Measurements from ENCODE around the gene KCNJ15. TPM values are rescaled to one million over a fixed set of nuclear protein-coding genes. Genes with fewer than 3 reads are reported as not detected.

KCNJ15 gene
- total RNA-seq, 4 donors from 2014 or later: 4.6 to 9.2 (median 6.5) TPM

- Histone ChIP-seq H3K9me3 (no peaks in the 10 kb centered on the region), H3K27me3 (no peaks in the 10 kb centered on the region), H3K4me1 (peaks cover 3% of the 10 kb centered on the region), H3K36me3 (no peaks in the 10 kb centered on the region), H3K27ac (no peak overlapping the region), H3K4me3 (no peak overlapping the region)
- DNase-seq (ENCODE audit: low spot score in 2 of 2): no peak
- WGBS: 48% methylated on average over 5 of the region's 5 CpGs
- no peak for TF ChIP-seq EP300 (IDR thresholded peaks at IDR 0.05)
- no peak for TF ChIP-seq POLR2A (IDR thresholded peaks at IDR 0.05)
- TF ChIP-seq POLR2AphosphoS5 (IDR thresholded peaks at IDR 0.05): no peak
- no peak for TF ChIP-seq CTCF (IDR thresholded peaks at IDR 0.05)
Observed at GRCh38 chr21:38323721-38324531, 67.1 kb downstream of the KCNJ15 start.

GRCh38 chr21:38325216-38325615, 68.4 kb downstream of the KCNJ15 start:
- Histone ChIP-seq H3K9me3 (no peaks in the 10 kb centered on the region), H3K4me1 (peaks cover 3% of the 10 kb centered on the region), H3K36me3 (no peaks in the 10 kb centered on the region), H3K27ac (no peak overlapping the region), H3K27me3 (no peaks in the 10 kb centered on the region), H3K4me3 (no peak overlapping the region)
- WGBS: 79% methylated on average over 2 of the region's 2 CpGs
- TF ChIP-seq EP300 (IDR thresholded peaks at IDR 0.05) (no peak), CTCF (IDR thresholded peaks at IDR 0.05) (no peak)
- DNase-seq (ENCODE audit: low spot score in 2 of 2): no peak

- H3K27ac ChIP-seq: no peak overlapping the region
- TF ChIP-seq CTCF (IDR thresholded peaks at IDR 0.05) (no peak), EP300 (IDR thresholded peaks at IDR 0.05) (no peak), POLR2A (IDR thresholded peaks at IDR 0.05) (no peak), POLR2AphosphoS5 (IDR thresholded peaks at IDR 0.05) (no peak)
- H3K4me1 ChIP-seq: peaks cover 3% of the 10 kb centered on the region
- H3K9me3 ChIP-seq: no peaks in the 10 kb centered on the region
- DNase-seq (ENCODE audit: low spot score in 2 of 2): no peak
- H3K4me3 ChIP-seq: no peak overlapping the region
- H3K27me3 ChIP-seq: no peaks in the 10 kb centered on the region
- no peaks in the 10 kb centered on the region for H3K36me3 ChIP-seq
- 83% methylated on average over 8 of the region's 8 CpGs for WGBS
Observed at GRCh38 chr21:38325731-38326420, 69.1 kb downstream of the KCNJ15 start.

- Histone ChIP-seq H3K27me3 (peaks cover 3% of the 10 kb centered on the region), H3K36me3 (no peaks in the 10 kb centered on the region), H3K27ac (no peak overlapping the region), H3K9me3 (no peaks in the 10 kb centered on the region), H3K4me3 (no peak overlapping the region), H3K4me1 (peaks cover 3% of the 10 kb centered on the region)
- WGBS: 81% methylated on average over 3 of the region's 4 CpGs
- DNase-seq (ENCODE audit: low spot score in 2 of 2): no peak
- TF ChIP-seq CTCF (IDR thresholded peaks at IDR 0.05) (no peak), POLR2A (IDR thresholded peaks at IDR 0.05) (no peak), POLR2AphosphoS5 (IDR thresholded peaks at IDR 0.05) (no peak), EP300 (IDR thresholded peaks at IDR 0.05) (no peak)
Observed at GRCh38 chr21:38326429-38326828, 69.6 kb downstream of the KCNJ15 start.

- 79% methylated on average over 4 of the region's 4 CpGs for WGBS
- Histone ChIP-seq H3K27me3 (peaks cover 3% of the 10 kb centered on the region), H3K4me3 (no peak overlapping the region), H3K27ac (no peak overlapping the region), H3K4me1 (peaks cover 3% of the 10 kb centered on the region), H3K36me3 (no peaks in the 10 kb centered on the region), H3K9me3 (no peaks in the 10 kb centered on the region)
- no peak for DNase-seq (ENCODE audit: low spot score in 2 of 2)
- TF ChIP-seq CTCF (IDR thresholded peaks at IDR 0.05): no peak
- TF ChIP-seq EP300 (IDR thresholded peaks at IDR 0.05): no peak
- TF ChIP-seq POLR2A (IDR thresholded peaks at IDR 0.05): no peak
- no peak for TF ChIP-seq POLR2AphosphoS5 (IDR thresholded peaks at IDR 0.05)
Observed at GRCh38 chr21:38326899-38327298, 70.1 kb downstream of the KCNJ15 start.
